IPS-15b (cell line): ENCODE data around the gene MRPS24.
"Not testable (repeated sequence)": the region's sequence is repeated elsewhere in the genome, so short reads cannot be mapped to it uniquely, and the experiment has no call there.

Source experiments
- H3K27me3 ChIP-seq: one replicate; pipeline ENCODE4 v1.6.1; 2013; ENCODE audit warnings: low read length; ENCODE audit not compliant: control insufficient read depth, insufficient read depth
- H3K36me3 ChIP-seq: one replicate; pipeline ENCODE4 v1.6.1; 2013; ENCODE audit warnings: low read length; ENCODE audit not compliant: control insufficient read depth, insufficient read depth
- H3K4me1 ChIP-seq: one replicate; pipeline ENCODE4 v1.6.1; 2013; ENCODE audit warnings: mild to moderate bottlenecking, low read length; ENCODE audit not compliant: control insufficient read depth, insufficient read depth
- H3K4me3 ChIP-seq: one replicate; pipeline ENCODE4 v1.5.1; 2013; ENCODE audit warnings: low read depth, low read length
- H3K9ac ChIP-seq: one replicate; pipeline ENCODE4 v1.6.1; 2013; ENCODE audit warnings: low read depth, mild to moderate bottlenecking, low read length
- H3K9me3 ChIP-seq: one replicate; pipeline ENCODE4 v1.6.1; 2013; ENCODE audit warnings: mild to moderate bottlenecking, low read length; ENCODE audit not compliant: control insufficient read depth, insufficient read depth

MRPS24 gene

DNA sequence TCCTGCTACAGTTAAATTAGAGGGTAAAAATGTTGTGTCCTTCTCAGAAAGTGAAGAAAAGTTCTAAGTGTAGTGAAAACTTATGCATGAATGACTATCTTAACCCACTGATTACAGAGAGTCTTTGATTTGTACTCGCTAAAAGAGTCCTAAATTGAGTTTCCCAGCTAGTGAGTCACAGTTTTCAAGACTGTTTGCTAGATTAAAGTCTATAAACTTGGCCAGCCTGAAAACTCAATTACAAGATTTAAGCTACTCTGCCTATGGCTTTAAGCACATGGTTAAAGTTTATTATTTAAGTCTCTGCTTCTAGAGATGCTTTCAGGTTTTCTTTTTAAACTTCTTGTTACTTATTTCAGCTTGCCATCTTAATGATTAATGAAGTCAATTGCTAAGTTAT is 44.4 kb downstream of the MRPS24 start:
- Histone ChIP-seq H3K27me3 (no peaks in the 10 kb centered on the region), H3K36me3 (no peaks in the 10 kb centered on the region), H3K9ac (no peak overlapping the region)

GRCh38 chr7:43824513-43824912 is 44.8 kb downstream of the MRPS24 start:
- H3K9me3 ChIP-seq, H3K4me3 ChIP-seq, H3K27me3 ChIP-seq, H3K9ac ChIP-seq, H3K36me3 ChIP-seq: not testable (repeated sequence)
- H3K4me1 ChIP-seq: peaks cover 15% of the 10 kb centered on the region

More for the DNA sequence above, 44.4 kb downstream of the MRPS24 start:
- Histone ChIP-seq H3K9me3 (no peaks in the 10 kb centered on the region), H3K4me3 (no peak overlapping the region), H3K4me1 (peaks cover 15% of the 10 kb centered on the region)

- no peak overlapping the region for H3K9ac ChIP-seq
- no peaks in the 10 kb centered on the region for H3K27me3 ChIP-seq
- H3K36me3 ChIP-seq: no peaks in the 10 kb centered on the region
- H3K4me3 ChIP-seq: no peak overlapping the region
- no peaks in the 10 kb centered on the region for H3K9me3 ChIP-seq
- H3K4me1 ChIP-seq: peaks cover 12% of the 10 kb centered on the region
Measured at GRCh38 chr7:43823941-43824340, 45.4 kb downstream of the MRPS24 start.

DNA sequence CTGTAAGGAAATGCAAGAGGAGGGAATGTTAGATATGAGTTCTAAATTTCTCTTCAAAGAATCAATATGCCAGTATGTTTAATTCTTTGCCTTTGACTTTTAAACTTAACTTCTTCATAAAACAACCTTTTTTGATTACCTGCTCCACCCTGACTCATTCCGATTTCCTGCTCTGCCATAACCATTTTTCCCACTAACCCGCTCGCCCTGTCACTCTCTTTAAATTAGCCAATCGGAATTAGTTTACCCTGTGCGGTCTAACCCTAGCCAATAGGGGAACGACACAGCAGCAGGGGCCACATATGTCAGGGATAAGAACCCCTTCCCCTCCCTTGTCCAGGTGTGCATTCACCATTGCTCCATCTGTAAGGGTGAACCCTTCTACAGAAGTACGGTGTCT is 45.9 kb downstream of the MRPS24 start:
- H3K4me3 ChIP-seq, H3K9ac ChIP-seq, H3K9me3 ChIP-seq, H3K4me1 ChIP-seq, H3K27me3 ChIP-seq, H3K36me3 ChIP-seq: not testable (repeated sequence)
